HepG2 (cell line): ENCODE results near the gene ANXA2. TPM values are rescaled to one million over a fixed set of nuclear protein-coding genes. Genes with fewer than 3 reads are reported as not detected.

Experiments
- BCL6 ChIP-seq: IDR thresholded peaks from 2 replicates; pipeline ENCODE4 v1.6.1; 2016; ENCODE audit warnings: missing genetic modification reagents, missing compliant biosample characterization
- EEA1 ChIP-seq: sonication (generic); formaldehyde crosslinking; IDR thresholded peaks from 2 replicates; pipeline ENCODE4 v1.5.1; 2020; ENCODE audit warnings: mild to moderate bottlenecking, missing genetic modification reagents, borderline replicate concordance
- FOXA3 ChIP-seq: IDR thresholded peaks from 2 replicates; pipeline ENCODE4 v1.6.1; 2016; ENCODE audit warnings: missing genetic modification reagents, missing compliant biosample characterization
- GPN1 ChIP-seq: sonication (generic); formaldehyde crosslinking; IDR thresholded peaks from 2 replicates; pipeline ENCODE4 v1.5.1; 2020; ENCODE audit warnings: missing genetic modification reagents, borderline replicate concordance
- HDAC1 ChIP-seq: sonication (generic); formaldehyde crosslinking; IDR thresholded peaks from 2 replicates; pipeline ENCODE4 v1.5.1; 2020; ENCODE audit warnings: mild to moderate bottlenecking, missing genetic modification reagents
- JUNB ChIP-seq: sonication (generic); formaldehyde crosslinking; IDR thresholded peaks from 2 replicates; pipeline ENCODE4 v1.8.0; 2022; ENCODE audit warnings: missing genetic modification reagents, mild to moderate bottlenecking, borderline replicate concordance
- KAT7 ChIP-seq: IDR thresholded peaks from 2 replicates; pipeline ENCODE4 v1.6.1; 2018; ENCODE audit warnings: borderline replicate concordance, missing compliant biosample characterization
- KLF13 ChIP-seq: sonication (generic); formaldehyde crosslinking; IDR thresholded peaks from 2 replicates; pipeline ENCODE4 v1.4.0; 2020; ENCODE audit warnings: mild to moderate bottlenecking, missing genetic modification reagents
- MAFG ChIP-seq: sonication (generic); formaldehyde crosslinking; IDR thresholded peaks from 2 replicates; pipeline ENCODE4 v1.5.1; 2020; ENCODE audit warnings: mild to moderate bottlenecking, missing genetic modification reagents
- NR1H2 ChIP-seq: sonication (generic); formaldehyde crosslinking; IDR thresholded peaks from 2 replicates; pipeline ENCODE4 v1.8.1; 2022; ENCODE audit warnings: low read depth, missing genetic modification reagents, borderline replicate concordance
- NR2F2 ChIP-seq: IDR thresholded peaks from 2 replicates; pipeline ENCODE4 v1.6.1; 2012; ENCODE audit warnings: low read depth, inconsistent platforms, borderline replicate concordance
- PAF1 ChIP-seq: IDR thresholded peaks from 2 replicates; pipeline ENCODE4 v1.6.1; 2016; ENCODE audit warnings: missing genetic modification reagents, missing compliant biosample characterization
- PHF5A ChIP-seq: IDR thresholded peaks from one replicate; pipeline ENCODE4 v1.6.1; 2018; ENCODE audit warnings: low read depth, missing genetic modification reagents; ENCODE audit not compliant: unreplicated experiment
- RARA ChIP-seq: IDR thresholded peaks from 2 replicates; pipeline ENCODE4 v1.6.1; 2016; ENCODE audit warnings: missing genetic modification reagents, missing compliant biosample characterization
- RBM22 ChIP-seq: fragments of 200-400 bp; formaldehyde crosslinking; optimal IDR thresholded peaks from 2 replicates; pipeline ENCODE3; 2017; ENCODE audit warnings: mild to moderate bottlenecking, low read length, moderate library complexity
- TBX2 ChIP-seq: sonication (generic); formaldehyde crosslinking; IDR thresholded peaks from 2 replicates; pipeline ENCODE4 v1.5.0; 2020; ENCODE audit warnings: missing genetic modification reagents, mild to moderate bottlenecking, borderline replicate concordance
- ZFP1 ChIP-seq: IDR thresholded peaks from 2 replicates; pipeline ENCODE4 v1.6.1; 2016
- ZIK1 ChIP-seq: sonication (generic); formaldehyde crosslinking; IDR thresholded peaks from 2 replicates; pipeline ENCODE4 v1.5.0; 2020; ENCODE audit warnings: mild to moderate bottlenecking, low read depth, missing genetic modification reagents, borderline replicate concordance
- ZNF143 ChIP-seq: sonication (generic); formaldehyde crosslinking; IDR thresholded peaks from 2 replicates; pipeline ENCODE4 v1.4.0; 2020; ENCODE audit warnings: missing genetic modification reagents
- ZNF30 ChIP-seq: sonication (generic); formaldehyde crosslinking; IDR thresholded peaks from 2 replicates; pipeline ENCODE4 v1.5.0; 2020; ENCODE audit warnings: mild to moderate bottlenecking, missing genetic modification reagents
- ZNF343 ChIP-seq: sonication (generic); formaldehyde crosslinking; IDR thresholded peaks from 2 replicates; pipeline ENCODE4 v1.4.0; 2020; ENCODE audit warnings: mild to moderate bottlenecking, missing genetic modification reagents
- ZNF530 ChIP-seq: sonication (generic); formaldehyde crosslinking; IDR thresholded peaks from 2 replicates; pipeline ENCODE4 v1.5.0; 2020; ENCODE audit warnings: low read depth, mild to moderate bottlenecking, missing genetic modification reagents
- ZNF564 ChIP-seq: sonication (generic); formaldehyde crosslinking; IDR thresholded peaks from 2 replicates; pipeline ENCODE4 v1.8.1; 2023; ENCODE audit warnings: mild to moderate bottlenecking, missing genetic modification reagents
- ZNF572 ChIP-seq: sonication (generic); formaldehyde crosslinking; IDR thresholded peaks from 2 replicates; pipeline ENCODE4 v1.5.1; 2020; ENCODE audit warnings: mild to moderate bottlenecking, missing genetic modification reagents
- polyA plus RNA-seq, 8 experiments: library from polyadenylated mRNA; depleted of rRNA in 3 of 8; stranded (reverse) in 7 of 8; unstranded in 1 of 8; fragments of >200 nt; fragmentation: Illumina TruSeq in 4 of 8; extraction: Trizol in 4 of 8; gene quantifications; 2 replicates each; pipeline versions ENCODE4 v1.2.1 to v1.2.3, GENCODE V29; 2011 to 2016; ENCODE audit warnings: low read depth in 4 of 8, missing spikeins in 1 of 8, mixed read lengths in 1 of 8; ENCODE audit not compliant: insufficient read depth in 1 of 8
- total RNA-seq, 5 experiments: library from RNA; depleted of rRNA; stranded (reverse); fragments of >200 nt; fragmentation: Illumina TruSeq; extraction: Trizol; gene quantifications; 2 replicates each; pipeline ENCODE4 v1.2.3, GENCODE V29; 2016; ENCODE audit warnings: low read depth in 1 of 5
- TF ChIP-seq, protein P1 (sequence below): sonication (generic); formaldehyde crosslinking; IDR thresholded peaks from 2 replicates; pipeline ENCODE4 v1.4.0; 2020; ENCODE audit warnings: missing genetic modification reagents
- TF ChIP-seq, protein P2 (sequence below): sonication (generic); formaldehyde crosslinking; IDR thresholded peaks from 2 replicates; pipeline ENCODE4 v1.4.0; 2020; ENCODE audit warnings: mild to moderate bottlenecking, missing genetic modification reagents

Gene ANXA2
- total and polyA plus RNA-seq, 2 of the 13 experiments (the other 11 are each of a cell fraction or from before 2014, with no cell fraction given): 196 to 613 TPM

DNA sequence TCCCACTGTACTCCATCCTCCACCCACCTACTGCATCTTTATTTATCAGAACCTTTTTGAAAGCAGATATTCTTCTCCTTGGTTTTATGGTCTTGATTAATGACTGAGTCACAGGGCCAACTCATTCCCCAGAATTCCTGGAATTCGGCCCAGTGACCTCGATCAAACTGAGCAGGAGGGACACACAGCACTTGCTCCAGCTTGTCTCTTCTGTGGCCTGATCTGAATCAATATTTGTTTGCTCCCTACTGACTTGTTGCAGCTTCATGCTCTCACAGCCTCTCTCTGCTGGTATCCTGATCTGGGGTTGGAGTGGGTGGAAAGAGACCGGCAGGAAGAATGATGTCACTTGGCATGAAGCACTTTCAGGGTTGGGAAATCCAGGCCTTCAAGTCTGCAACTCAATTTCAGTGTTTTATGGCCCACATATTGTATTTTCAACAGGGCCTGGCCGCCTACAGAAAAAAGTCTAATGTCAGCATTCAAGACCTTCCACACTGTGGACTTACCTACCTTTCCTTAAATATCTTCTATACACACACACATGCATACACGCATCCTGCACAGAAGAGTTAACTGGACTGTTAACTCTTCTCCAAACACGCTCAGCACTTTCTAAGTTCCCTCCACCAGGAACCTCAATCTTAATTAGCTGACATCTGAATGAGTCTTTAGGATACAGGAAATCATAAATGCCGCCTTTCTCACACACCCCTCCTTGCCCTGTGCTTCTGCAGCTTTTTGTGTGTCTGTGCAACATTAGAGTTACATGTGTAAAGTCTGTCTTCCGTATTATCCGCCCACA, 4.6 kb downstream of the ANXA2 start (continued):
- TF ChIP-seq ZNF572 (CRISPR knock-in tag) (no peak), MAFG (CRISPR knock-in tag) (no peak), NR2F2 (peak; percentile 89), BCL6 (CRISPR knock-in tag) (peak; percentile 98), ZNF30 (CRISPR knock-in tag) (no peak), RARA (CRISPR knock-in tag) (peak; percentile 92), ZFP1 (CRISPR knock-in tag) (no peak; the same call in 1 of the 2 replicates), HDAC1 (peak; percentile 84), PHF5A (peak; percentile 90), FOXA3 (CRISPR knock-in tag) (peak; percentile 90), KAT7 (peak; percentile 44; the same call in 1 of the 2 replicates), EEA1 (CRISPR knock-in tag) (no peak), ZIK1 (CRISPR knock-in tag) (no peak), PAF1 (no peak), TBX2 (CRISPR knock-in tag) (peak; percentile 82), ZNF530 (CRISPR knock-in tag) (no peak), KLF13 (CRISPR knock-in tag) (no peak), ZNF343 (no peak), ZNF143 (CRISPR knock-in tag) (peak; percentile 69), RBM22 (peak; percentile 39), NR1H2 (CRISPR knock-in tag) (no peak), ZNF564 (CRISPR knock-in tag) (no peak), GPN1 (CRISPR knock-in tag) (no peak), JUNB (peak; percentile 90)
- TF ChIP-seq, protein P1, sequence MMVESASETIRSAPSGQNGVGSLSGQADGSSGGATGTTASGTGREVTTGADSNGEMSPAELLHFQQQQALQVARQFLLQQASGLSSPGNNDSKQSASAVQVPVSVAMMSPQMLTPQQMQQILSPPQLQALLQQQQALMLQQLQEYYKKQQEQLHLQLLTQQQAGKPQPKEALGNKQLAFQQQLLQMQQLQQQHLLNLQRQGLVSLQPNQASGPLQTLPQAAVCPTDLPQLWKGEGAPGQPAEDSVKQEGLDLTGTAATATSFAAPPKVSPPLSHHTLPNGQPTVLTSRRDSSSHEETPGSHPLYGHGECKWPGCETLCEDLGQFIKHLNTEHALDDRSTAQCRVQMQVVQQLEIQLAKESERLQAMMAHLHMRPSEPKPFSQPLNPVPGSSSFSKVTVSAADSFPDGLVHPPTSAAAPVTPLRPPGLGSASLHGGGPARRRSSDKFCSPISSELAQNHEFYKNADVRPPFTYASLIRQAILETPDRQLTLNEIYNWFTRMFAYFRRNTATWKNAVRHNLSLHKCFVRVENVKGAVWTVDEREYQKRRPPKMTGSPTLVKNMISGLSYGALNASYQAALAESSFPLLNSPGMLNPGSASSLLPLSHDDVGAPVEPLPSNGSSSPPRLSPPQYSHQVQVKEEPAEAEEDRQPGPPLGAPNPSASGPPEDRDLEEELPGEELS (CRISPR knock-in tag): peak; percentile 90; the same call in 1 of the 2 replicates
- TF ChIP-seq, protein P2, sequence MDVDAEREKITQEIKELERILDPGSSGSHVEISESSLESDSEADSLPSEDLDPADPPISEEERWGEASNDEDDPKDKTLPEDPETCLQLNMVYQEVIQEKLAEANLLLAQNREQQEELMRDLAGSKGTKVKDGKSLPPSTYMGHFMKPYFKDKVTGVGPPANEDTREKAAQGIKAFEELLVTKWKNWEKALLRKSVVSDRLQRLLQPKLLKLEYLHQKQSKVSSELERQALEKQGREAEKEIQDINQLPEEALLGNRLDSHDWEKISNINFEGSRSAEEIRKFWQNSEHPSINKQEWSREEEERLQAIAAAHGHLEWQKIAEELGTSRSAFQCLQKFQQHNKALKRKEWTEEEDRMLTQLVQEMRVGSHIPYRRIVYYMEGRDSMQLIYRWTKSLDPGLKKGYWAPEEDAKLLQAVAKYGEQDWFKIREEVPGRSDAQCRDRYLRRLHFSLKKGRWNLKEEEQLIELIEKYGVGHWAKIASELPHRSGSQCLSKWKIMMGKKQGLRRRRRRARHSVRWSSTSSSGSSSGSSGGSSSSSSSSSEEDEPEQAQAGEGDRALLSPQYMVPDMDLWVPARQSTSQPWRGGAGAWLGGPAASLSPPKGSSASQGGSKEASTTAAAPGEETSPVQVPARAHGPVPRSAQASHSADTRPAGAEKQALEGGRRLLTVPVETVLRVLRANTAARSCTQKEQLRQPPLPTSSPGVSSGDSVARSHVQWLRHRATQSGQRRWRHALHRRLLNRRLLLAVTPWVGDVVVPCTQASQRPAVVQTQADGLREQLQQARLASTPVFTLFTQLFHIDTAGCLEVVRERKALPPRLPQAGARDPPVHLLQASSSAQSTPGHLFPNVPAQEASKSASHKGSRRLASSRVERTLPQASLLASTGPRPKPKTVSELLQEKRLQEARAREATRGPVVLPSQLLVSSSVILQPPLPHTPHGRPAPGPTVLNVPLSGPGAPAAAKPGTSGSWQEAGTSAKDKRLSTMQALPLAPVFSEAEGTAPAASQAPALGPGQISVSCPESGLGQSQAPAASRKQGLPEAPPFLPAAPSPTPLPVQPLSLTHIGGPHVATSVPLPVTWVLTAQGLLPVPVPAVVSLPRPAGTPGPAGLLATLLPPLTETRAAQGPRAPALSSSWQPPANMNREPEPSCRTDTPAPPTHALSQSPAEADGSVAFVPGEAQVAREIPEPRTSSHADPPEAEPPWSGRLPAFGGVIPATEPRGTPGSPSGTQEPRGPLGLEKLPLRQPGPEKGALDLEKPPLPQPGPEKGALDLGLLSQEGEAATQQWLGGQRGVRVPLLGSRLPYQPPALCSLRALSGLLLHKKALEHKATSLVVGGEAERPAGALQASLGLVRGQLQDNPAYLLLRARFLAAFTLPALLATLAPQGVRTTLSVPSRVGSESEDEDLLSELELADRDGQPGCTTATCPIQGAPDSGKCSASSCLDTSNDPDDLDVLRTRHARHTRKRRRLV: no peak
